Activated CD8-positive, alpha-beta memory T cell treated with anti-CD3 and anti-CD28 coated beads, Interleukin-2, amount 10 ng/mL, durations not matched to agents 7 days and 5 days (primary cell): ENCODE data around the gene KCNK18. TPM values are rescaled to one million over a fixed set of nuclear protein-coding genes. Genes with fewer than 3 reads are reported as not detected.

Experiments
- ATAC-seq: fragments of 150-1000 bp; cut with Tn5 transposase; one replicate; pipeline ENCODE4 v1.10.0; 2021; ENCODE audit warnings: moderate library complexity
- CTCF ChIA-PET: fragments of 350-600 bp; sonication (Branson Sonifier 250); formaldehyde crosslinking; loops from one replicate; lab custom pipeline; 2021; ENCODE audit warnings: antibody characterized with exemption; lab: Charles Lee
- DNase-seq: peaks from one replicate; pipeline ENCODE4 v3.0.0-alpha.2; 2020
- H3K27ac Mint-ChIP-seq: one replicate; pipeline ENCODE4 v1.8.0; 2021; ENCODE audit warnings: mild to moderate bottlenecking, mixed read lengths
- H3K27me3 Mint-ChIP-seq: one replicate; pipeline ENCODE4 v1.8.0; 2021; ENCODE audit warnings: mixed read lengths
- H3K36me3 Mint-ChIP-seq: one replicate; pipeline ENCODE4 v1.8.0; 2021; ENCODE audit warnings: mild to moderate bottlenecking, mixed read lengths
- H3K4me1 Mint-ChIP-seq: one replicate; pipeline ENCODE4 v1.8.0; 2021; ENCODE audit warnings: mixed read lengths
- H3K4me3 Mint-ChIP-seq: one replicate; pipeline ENCODE4 v1.8.0; 2021; ENCODE audit warnings: mild to moderate bottlenecking, moderate library complexity, mixed read lengths
- H3K9me3 Mint-ChIP-seq: one replicate; pipeline ENCODE4 v1.8.0; 2022; ENCODE audit warnings: low read depth, mixed read lengths
- total RNA-seq, 2 experiments: library from RNA; stranded (reverse); gene quantifications; one replicate each; pipeline ENCODE4 v1.2.3, GENCODE V29; 2021

Gene KCNK18
- total RNA-seq, 2 experiments from 2014 or later = not detected

DNA sequence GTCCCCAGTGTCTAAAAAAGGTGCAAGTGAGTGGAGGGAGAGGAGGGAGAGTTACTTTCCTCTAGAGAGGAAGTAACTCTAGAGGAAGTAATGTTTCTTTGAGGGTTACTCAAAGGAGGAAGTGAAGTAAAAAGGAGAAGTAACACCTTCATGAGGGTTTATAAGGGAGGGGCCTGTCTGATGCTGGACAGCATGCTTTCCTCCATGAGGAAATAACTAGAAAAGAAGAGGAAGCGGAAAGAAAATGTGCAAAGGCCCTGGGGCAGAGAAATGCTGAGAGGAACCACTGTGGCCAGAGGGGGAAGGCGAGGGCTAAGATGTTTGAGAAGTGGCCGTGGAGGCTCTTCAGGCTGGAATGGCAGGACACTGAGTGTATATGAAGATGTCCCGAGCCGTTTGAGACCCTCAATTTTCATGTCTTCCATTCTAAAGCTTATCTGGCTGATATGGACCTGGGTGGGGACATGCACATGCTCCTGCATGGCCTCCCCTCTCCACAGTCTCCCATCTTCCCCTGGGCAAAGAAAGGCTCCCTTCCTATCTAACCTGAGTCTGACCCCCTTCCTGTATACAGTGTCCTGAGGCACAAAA lies 40.2 kb downstream of the KCNK18 start:
- Mint-ChIP-seq H3K27me3 (peaks cover 37% of the 10 kb centered on the region), H3K36me3 (peaks cover 2% of the 10 kb centered on the region), H3K9me3 (no peaks in the 10 kb centered on the region), H3K27ac (no peak overlapping the region), H3K4me1 (peaks cover 5% of the 10 kb centered on the region), H3K4me3 (no peak overlapping the region)
- DNase-seq (no peak), ATAC-seq (no peak)
- CTCF ChIA-PET = interaction anchor here (1.3 to 1.7 kb wide), 2 partner anchors 11 to 21 kb away, joined by 3 to 8 read pairs; no protein-coding TSS in a partner anchor

DNA sequence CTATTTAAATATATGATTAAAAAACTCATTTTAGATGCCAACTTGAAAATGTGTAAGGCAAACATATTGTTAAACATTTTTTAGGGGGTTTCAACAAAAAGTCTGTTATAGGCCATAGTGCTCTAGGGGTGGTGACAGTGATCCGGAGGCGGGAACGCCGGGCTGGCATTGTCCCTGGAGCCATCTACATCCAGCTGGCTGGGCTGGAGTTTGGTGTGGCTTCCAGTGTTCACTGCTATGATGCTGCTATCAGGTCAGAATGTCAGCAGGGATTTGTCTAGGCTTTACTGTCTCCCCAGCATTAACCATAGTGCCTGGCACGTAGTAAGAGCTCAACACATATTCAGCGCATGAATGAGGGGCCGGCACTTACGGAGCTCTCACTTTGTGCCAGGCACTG lies 41.8 kb downstream of the KCNK18 start:
- H3K27me3 Mint-ChIP-seq = peaks cover 48% of the 10 kb centered on the region
- H3K27ac Mint-ChIP-seq = no peak overlapping the region
- no peak overlapping the region for H3K4me3 Mint-ChIP-seq
- peaks cover 5% of the 10 kb centered on the region for H3K4me1 Mint-ChIP-seq
- H3K36me3 Mint-ChIP-seq = peaks cover 2% of the 10 kb centered on the region
- H3K9me3 Mint-ChIP-seq = no peaks in the 10 kb centered on the region
- CTCF ChIA-PET = interaction anchor here (1.5 kb wide), 1 partner anchor 81 kb away, joined by 5 read pairs; no protein-coding TSS in a partner anchor
- ATAC-seq (no peak), DNase-seq (no peak)

- no peak for ATAC-seq
- Mint-ChIP-seq H3K4me1 (peaks cover 5% of the 10 kb centered on the region), H3K9me3 (no peaks in the 10 kb centered on the region), H3K27ac (no peak overlapping the region), H3K4me3 (no peak overlapping the region), H3K27me3 (peaks cover 47% of the 10 kb centered on the region), H3K36me3 (peaks cover 2% of the 10 kb centered on the region)
- no peak for DNase-seq
- CTCF ChIA-PET = interaction anchor here (1.5 kb wide), 1 partner anchor 80 kb away, joined by 5 read pairs; no protein-coding TSS in a partner anchor
Measured at GRCh38 chr10:117239721-117240620, 42.7 kb downstream of the KCNK18 start.

DNA sequence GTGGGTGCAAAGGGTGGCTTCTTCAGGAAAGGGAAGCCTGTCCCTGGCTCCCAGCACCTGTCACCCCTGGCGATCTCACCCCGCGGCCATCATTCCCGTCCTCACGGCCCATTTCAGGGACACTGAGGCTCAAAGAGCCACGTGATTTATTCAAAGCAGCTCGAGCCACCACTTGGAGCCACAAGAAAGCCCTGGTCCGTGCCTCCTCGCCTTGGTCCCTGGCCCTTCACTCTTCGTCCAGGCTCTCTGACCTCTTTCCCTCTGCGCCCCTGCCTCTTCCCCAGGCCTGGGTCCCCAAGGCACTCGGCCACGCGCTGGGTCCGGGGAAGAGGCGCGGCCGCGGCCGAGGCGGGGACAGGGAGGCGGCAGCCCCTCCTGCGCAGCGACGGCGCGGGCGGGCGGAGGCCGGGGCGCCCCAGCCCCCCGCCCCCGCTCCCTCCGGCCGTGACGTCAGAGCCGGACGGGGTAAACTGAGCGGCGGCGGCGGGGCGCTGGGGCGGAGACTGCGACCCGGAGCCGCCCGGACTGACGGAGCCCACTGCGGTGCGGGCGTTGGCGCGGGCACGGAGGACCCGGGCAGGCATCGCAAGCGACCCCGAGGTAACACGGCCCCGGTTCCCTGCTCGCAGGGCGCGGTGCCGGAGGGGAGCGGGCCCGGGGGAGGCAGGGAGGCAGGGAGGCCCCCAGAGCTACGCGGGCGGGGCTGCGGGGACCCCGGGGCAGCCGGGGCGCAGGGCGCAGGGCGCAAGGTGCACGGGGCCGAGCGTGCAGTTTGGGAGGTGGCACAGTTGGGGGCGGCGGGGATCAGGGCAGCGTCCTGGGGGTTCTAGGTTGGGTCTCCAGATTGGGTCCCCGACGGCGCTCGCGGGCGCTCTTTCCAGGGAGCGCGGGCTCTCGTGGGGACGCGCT lies 43.6 kb downstream of the KCNK18 start, which contains the start of gene SLC18A2:
Gene SLC18A2, plus strand, starts transcription at position 494 of the 909 bp plus-strand sequence. CDS start 580 bp downstream, outside the sequence.
- Mint-ChIP-seq H3K36me3 (peaks cover 2% of the 10 kb centered on the region), H3K27me3 (peaks cover 56% of the 10 kb centered on the region), H3K4me3 (no peak within 1 kb of the TSS)

GRCh38 chr10:117241541-117242462 lies 44.5 kb downstream of the KCNK18 start:
- peaks cover 52% of the 10 kb centered on the region for H3K27me3 Mint-ChIP-seq
- H3K9me3 Mint-ChIP-seq = no peaks in the 10 kb centered on the region
- DNase-seq = no peak
- H3K4me3 Mint-ChIP-seq = no peak overlapping the region
- H3K27ac Mint-ChIP-seq = no peak overlapping the region
- peaks cover 2% of the 10 kb centered on the region for H3K36me3 Mint-ChIP-seq
- ATAC-seq = no peak
- peaks cover 5% of the 10 kb centered on the region for H3K4me1 Mint-ChIP-seq
- CTCF ChIA-PET = interaction anchor here (1.8 kb wide), 1 partner anchor 25 kb away, joined by 8 read pairs; no protein-coding TSS in a partner anchor

More for the DNA sequence above, 43.6 kb downstream of the KCNK18 start, which contains the start of gene SLC18A2:
- DNase-seq (no peak), ATAC-seq (no peak)
- peaks cover 5% of the 10 kb centered on the region for H3K4me1 Mint-ChIP-seq
- no peaks in the 10 kb centered on the region for H3K9me3 Mint-ChIP-seq
- CTCF ChIA-PET = interaction anchor here (1.8 kb wide), 1 partner anchor 24 kb away, joined by 8 read pairs; no protein-coding TSS in a partner anchor
- no peak within 1 kb of the TSS for H3K27ac Mint-ChIP-seq

DNA sequence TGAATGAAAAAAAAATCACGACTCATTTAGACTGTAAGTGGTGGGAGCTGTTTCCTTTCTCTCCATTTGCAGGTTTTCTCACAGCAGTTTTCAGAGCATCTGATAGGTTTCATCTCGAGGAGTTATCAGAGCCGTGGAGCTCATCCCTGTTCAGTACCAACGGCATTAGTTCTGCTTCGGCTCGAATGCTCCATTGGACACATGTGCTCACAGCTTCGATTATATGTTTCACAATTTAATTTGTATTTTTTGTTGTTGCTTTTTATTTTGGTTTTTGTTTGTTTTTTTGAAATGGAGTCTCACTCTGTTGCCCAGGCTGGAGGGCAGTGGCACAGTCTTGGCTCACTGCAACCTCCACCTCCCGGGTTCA lies 45.2 kb downstream of the KCNK18 start:
- Mint-ChIP-seq H3K27ac (no peak overlapping the region), H3K9me3 (no peaks in the 10 kb centered on the region), H3K36me3 (peaks cover 2% of the 10 kb centered on the region), H3K4me1 (peaks cover 3% of the 10 kb centered on the region), H3K27me3 (peaks cover 55% of the 10 kb centered on the region), H3K4me3 (no peak overlapping the region)
- ATAC-seq (no peak), DNase-seq (no peak)
- CTCF ChIA-PET = interaction anchor here (1.8 kb wide), 1 partner anchor 25 kb away, joined by 8 read pairs; no protein-coding TSS in a partner anchor

DNA sequence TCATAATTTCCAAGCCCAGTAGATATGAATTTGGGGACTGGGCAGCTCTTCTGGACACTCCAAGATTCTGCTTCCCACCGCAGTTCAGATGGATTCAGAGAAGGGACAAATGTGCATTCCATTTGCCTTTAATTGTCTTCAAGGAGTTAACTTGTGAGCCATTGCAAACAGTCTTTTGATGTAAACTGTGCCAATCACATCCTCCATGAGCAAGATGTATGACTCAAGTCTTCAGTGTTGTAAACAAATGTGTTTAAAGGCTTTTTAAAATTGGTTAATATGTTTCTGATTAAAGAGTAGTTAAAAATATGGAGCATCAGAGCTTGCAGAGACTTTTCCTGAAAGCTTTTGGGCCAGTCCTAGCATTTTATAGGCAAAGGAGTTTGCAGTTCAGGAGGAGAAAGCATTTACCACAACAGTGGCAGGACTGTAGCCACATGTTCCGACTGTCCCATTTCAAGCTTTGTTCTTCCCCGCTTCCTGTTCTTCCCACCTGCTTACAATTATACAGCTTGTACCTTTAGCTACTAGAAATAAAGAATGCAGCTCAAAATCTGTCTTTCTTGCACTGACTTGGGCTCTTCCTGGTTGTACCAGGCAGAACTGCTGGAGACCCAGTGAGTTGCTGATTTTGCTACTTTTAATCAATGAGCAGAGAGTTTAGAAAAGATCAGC lies 49.8 kb downstream of the KCNK18 start:
- no peak for DNase-seq
- Mint-ChIP-seq H3K4me3 (no peak overlapping the region), H3K27me3 (peaks cover 62% of the 10 kb centered on the region), H3K27ac (no peak overlapping the region), H3K36me3 (no peaks in the 10 kb centered on the region), H3K4me1 (no peaks in the 10 kb centered on the region), H3K9me3 (no peaks in the 10 kb centered on the region)
- CTCF ChIA-PET = interaction anchor here (0.5 to 1.2 kb wide), 3 partner anchors 30 to 1321 kb away, joined by 3 read pairs; no protein-coding TSS in a partner anchor
- ATAC-seq = no peak

DNA sequence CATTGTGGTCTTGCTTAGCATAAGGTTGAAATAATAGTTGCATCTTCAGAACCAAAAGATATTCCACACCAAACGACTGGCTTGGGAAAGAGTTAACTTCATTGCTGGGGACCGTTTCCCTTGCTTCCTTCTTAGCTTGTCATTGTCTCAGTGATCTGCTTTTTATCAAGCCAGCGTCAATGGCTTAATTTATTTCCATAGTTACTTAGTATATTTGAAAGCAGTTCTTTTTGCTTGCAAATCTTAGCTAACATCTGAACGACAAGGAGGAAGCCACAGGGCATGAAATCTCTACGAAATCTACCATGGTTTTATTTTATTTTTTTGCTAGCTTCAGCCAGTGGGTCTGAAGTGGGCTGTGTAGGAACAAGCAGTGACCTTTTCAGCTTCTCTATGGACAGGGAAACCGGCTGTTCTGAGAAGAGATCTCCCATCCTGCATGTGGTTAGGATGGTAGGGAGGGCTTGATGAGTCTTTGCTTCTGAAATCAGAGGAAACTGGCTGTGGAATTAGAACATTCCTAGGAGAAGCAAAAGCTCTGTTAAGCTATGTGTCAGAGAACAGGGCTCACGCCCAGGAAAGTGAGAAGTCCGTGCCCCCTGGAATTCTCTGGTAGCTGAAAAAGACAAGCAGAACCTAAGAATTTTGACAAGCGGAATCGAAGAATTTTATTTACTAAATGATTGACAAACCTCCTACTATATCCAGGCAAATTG lies 51.6 kb downstream of the KCNK18 start:
- DNase-seq (no peak), ATAC-seq (no peak)
- Mint-ChIP-seq H3K4me1 (no peaks in the 10 kb centered on the region), H3K36me3 (no peaks in the 10 kb centered on the region), H3K9me3 (no peaks in the 10 kb centered on the region), H3K4me3 (no peak overlapping the region), H3K27ac (no peak overlapping the region), H3K27me3 (peaks cover 48% of the 10 kb centered on the region)
- CTCF ChIA-PET = interaction anchor here (1.6 kb wide), 1 partner anchor 32 kb away, joined by 7 read pairs; no protein-coding TSS in a partner anchor

GRCh38 chr10:117249493-117250093 lies 52.3 kb downstream of the KCNK18 start:
- no peak for ATAC-seq
- CTCF ChIA-PET = interaction anchor here (0.9 to 1.6 kb wide), 2 partner anchors 33 to 71 kb away, joined by 3 to 7 read pairs; no protein-coding TSS in a partner anchor
- Mint-ChIP-seq H3K27ac (no peak overlapping the region), H3K9me3 (no peaks in the 10 kb centered on the region), H3K4me3 (no peak overlapping the region), H3K27me3 (peaks cover 42% of the 10 kb centered on the region), H3K4me1 (no peaks in the 10 kb centered on the region), H3K36me3 (no peaks in the 10 kb centered on the region)
- DNase-seq = no peak

DNA sequence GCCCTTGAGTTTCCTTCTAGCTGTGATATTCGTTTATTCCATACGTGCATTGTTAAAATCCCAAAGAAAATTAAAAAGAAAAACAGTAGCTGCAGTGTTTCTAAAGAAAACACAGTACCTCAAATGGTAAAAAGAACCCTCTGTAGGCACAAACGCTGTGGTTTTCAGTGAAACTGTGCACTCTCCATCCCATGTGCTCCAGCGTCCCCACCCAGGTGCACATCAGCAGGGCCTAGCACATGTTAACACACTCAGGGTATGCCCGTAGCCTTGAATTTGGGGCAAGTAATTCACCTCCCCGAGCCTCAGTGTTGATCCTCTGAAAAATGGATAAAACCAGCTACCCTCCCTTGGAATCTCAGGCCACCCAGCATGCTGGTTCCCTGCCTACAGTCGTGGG lies 53.1 kb downstream of the KCNK18 start:
- CTCF ChIA-PET = interaction anchor here (0.9 to 2.8 kb wide), 2 partner anchors 34 to 70 kb away, joined by 3 to 6 read pairs; no protein-coding TSS in a partner anchor
- Mint-ChIP-seq H3K27me3 (peaks cover 35% of the 10 kb centered on the region), H3K36me3 (no peaks in the 10 kb centered on the region), H3K9me3 (no peaks in the 10 kb centered on the region), H3K27ac (no peak overlapping the region), H3K4me1 (no peaks in the 10 kb centered on the region), H3K4me3 (no peak overlapping the region)
- DNase-seq (no peak), ATAC-seq (no peak)
